HCT116 (cell line): ENCODE data around the gene CTSE.

ENCODE experiments used
- CEBPB ChIP-seq: IDR thresholded peaks from 2 replicates; pipeline ENCODE4 v1.6.1; 2012; ENCODE audit warnings: low read depth
- EGR1 ChIP-seq: IDR thresholded peaks from 2 replicates; pipeline ENCODE4 v1.6.1; 2012; ENCODE audit warnings: low read depth
- EZH2 ChIP-seq: fragments of 200-600 bp; sonication (generic); IDR thresholded peaks from 2 replicates; pipeline ENCODE4 v1.6.1; 2017; ENCODE audit warnings: antibody characterized with exemption, mixed run types
- EZH2phosphoT487 ChIP-seq: fragments of 200-600 bp; IDR thresholded peaks from 2 replicates; pipeline ENCODE4 v1.6.1; 2018; ENCODE audit warnings: antibody characterized with exemption, borderline replicate concordance
- POLR2A ChIP-seq: IDR thresholded peaks from 2 replicates; pipeline ENCODE4 v1.7.0; 2011; ENCODE audit warnings: borderline replicate concordance; ENCODE audit not compliant: insufficient read depth, insufficient read length; ENCODE audit errors: extremely low read depth
- POLR2AphosphoS5 ChIP-seq: IDR thresholded peaks from 2 replicates; pipeline ENCODE4 v1.6.1; 2011; ENCODE audit warnings: mild to moderate bottlenecking, low read depth, low read length, moderate library complexity
- RAD21 ChIP-seq: IDR thresholded peaks from 2 replicates; pipeline ENCODE4 v1.6.1; 2012; ENCODE audit warnings: low read depth, mild to moderate bottlenecking
- SP1 ChIP-seq: IDR thresholded peaks from 2 replicates; pipeline ENCODE4 v1.6.1; 2012; ENCODE audit warnings: low read depth
- SRF ChIP-seq: IDR thresholded peaks from 2 replicates; pipeline ENCODE4 v1.6.1; 2012; ENCODE audit warnings: low read depth
- YY1 ChIP-seq: IDR thresholded peaks from 2 replicates; pipeline ENCODE4 v1.6.1; 2011; ENCODE audit warnings: low read length, low read depth, moderate library complexity, mild to moderate bottlenecking; ENCODE audit not compliant: insufficient replicate concordance; ENCODE audit errors: extremely low read depth
- TF ChIP-seq, protein P1 (sequence below), 3 experiments: fragments of 200-600 bp in 1 of 3; sonication (generic) in 1 of 3; IDR thresholded peaks in 2 of 3; conservative IDR thresholded peaks in 1 of 3; 2 replicates each; pipeline ENCODE4 v1.5.1; 2012 to 2017; ENCODE audit warnings: low read depth in 2 of 3, low read length in 2 of 3, antibody characterized with exemption in 1 of 3, borderline replicate concordance in 1 of 3, control low read depth in 1 of 3, mild to moderate bottlenecking in 1 of 3, mixed read lengths in 1 of 3, mixed run types in 1 of 3, moderate library complexity in 1 of 3; ENCODE audit not compliant: insufficient read depth in 1 of 3
- TF ChIP-seq, protein P2 (sequence below): IDR thresholded peaks from 2 replicates; pipeline ENCODE4 v1.6.1; 2012
- TF ChIP-seq, protein P3 (sequence below): IDR thresholded peaks from 2 replicates; pipeline ENCODE4 v1.6.1; 2012
- TF ChIP-seq, protein P4 (sequence below): IDR thresholded peaks from 2 replicates; pipeline ENCODE4 v1.6.1; 2012; ENCODE audit warnings: low read depth

DNA sequence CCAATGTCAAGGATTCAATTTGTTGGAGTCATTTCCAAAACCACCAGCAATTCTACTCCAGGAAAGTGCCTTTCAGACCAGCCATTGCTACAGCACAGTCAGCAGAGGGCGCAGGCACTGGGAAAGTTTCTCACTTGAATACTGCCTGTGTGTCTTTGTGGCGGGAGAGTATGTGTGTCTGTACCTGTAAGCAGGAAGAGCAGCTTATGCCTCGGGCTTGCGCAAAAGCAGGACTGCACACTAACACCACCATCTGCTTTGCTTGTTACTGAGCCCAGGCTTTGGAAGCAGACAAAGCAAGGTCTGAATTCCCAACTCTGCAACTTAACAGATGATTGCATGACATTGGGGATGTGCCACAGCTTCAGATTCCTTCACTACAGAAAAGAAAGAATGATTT lies 7.0 kb upstream of the CTSE start:
- TF ChIP-seq EGR1 = no peak
- TF ChIP-seq EZH2 = no peak
- TF ChIP-seq, protein P1, sequence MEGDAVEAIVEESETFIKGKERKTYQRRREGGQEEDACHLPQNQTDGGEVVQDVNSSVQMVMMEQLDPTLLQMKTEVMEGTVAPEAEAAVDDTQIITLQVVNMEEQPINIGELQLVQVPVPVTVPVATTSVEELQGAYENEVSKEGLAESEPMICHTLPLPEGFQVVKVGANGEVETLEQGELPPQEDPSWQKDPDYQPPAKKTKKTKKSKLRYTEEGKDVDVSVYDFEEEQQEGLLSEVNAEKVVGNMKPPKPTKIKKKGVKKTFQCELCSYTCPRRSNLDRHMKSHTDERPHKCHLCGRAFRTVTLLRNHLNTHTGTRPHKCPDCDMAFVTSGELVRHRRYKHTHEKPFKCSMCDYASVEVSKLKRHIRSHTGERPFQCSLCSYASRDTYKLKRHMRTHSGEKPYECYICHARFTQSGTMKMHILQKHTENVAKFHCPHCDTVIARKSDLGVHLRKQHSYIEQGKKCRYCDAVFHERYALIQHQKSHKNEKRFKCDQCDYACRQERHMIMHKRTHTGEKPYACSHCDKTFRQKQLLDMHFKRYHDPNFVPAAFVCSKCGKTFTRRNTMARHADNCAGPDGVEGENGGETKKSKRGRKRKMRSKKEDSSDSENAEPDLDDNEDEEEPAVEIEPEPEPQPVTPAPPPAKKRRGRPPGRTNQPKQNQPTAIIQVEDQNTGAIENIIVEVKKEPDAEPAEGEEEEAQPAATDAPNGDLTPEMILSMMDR (IDR thresholded peaks at IDR 0.05 in 2 of 3, conservative IDR thresholded peaks at IDR 0.05 in 1 of 3; ENCODE audit: borderline replicate concordance in 1 of 3, insufficient read depth in 1 of 3, low read depth in 2 of 3, low read length in 2 of 3) = peak; percentile 84 to 97 (median 94)
- TF ChIP-seq POLR2A = no peak
- peak; percentile 57; the same call in 1 of the 2 replicates for TF ChIP-seq CEBPB
- no peak for TF ChIP-seq EZH2phosphoT487
- TF ChIP-seq, protein P2, sequence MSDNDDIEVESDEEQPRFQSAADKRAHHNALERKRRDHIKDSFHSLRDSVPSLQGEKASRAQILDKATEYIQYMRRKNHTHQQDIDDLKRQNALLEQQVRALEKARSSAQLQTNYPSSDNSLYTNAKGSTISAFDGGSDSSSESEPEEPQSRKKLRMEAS = peak; percentile 39; the same call in 1 of the 2 replicates
- TF ChIP-seq SRF = no peak
- TF ChIP-seq, protein P3, sequence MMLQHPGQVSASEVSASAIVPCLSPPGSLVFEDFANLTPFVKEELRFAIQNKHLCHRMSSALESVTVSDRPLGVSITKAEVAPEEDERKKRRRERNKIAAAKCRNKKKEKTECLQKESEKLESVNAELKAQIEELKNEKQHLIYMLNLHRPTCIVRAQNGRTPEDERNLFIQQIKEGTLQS = no peak
- TF ChIP-seq POLR2AphosphoS5 = no peak
- TF ChIP-seq YY1 = peak; percentile 85
- no peak for TF ChIP-seq SP1
- peak; percentile 70 for TF ChIP-seq RAD21
- TF ChIP-seq, protein P4, sequence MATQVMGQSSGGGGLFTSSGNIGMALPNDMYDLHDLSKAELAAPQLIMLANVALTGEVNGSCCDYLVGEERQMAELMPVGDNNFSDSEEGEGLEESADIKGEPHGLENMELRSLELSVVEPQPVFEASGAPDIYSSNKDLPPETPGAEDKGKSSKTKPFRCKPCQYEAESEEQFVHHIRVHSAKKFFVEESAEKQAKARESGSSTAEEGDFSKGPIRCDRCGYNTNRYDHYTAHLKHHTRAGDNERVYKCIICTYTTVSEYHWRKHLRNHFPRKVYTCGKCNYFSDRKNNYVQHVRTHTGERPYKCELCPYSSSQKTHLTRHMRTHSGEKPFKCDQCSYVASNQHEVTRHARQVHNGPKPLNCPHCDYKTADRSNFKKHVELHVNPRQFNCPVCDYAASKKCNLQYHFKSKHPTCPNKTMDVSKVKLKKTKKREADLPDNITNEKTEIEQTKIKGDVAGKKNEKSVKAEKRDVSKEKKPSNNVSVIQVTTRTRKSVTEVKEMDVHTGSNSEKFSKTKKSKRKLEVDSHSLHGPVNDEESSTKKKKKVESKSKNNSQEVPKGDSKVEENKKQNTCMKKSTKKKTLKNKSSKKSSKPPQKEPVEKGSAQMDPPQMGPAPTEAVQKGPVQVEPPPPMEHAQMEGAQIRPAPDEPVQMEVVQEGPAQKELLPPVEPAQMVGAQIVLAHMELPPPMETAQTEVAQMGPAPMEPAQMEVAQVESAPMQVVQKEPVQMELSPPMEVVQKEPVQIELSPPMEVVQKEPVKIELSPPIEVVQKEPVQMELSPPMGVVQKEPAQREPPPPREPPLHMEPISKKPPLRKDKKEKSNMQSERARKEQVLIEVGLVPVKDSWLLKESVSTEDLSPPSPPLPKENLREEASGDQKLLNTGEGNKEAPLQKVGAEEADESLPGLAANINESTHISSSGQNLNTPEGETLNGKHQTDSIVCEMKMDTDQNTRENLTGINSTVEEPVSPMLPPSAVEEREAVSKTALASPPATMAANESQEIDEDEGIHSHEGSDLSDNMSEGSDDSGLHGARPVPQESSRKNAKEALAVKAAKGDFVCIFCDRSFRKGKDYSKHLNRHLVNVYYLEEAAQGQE = no peak
